Kidney epithelial cell (primary cell): ENCODE data around the gene PCA3. TPM values are rescaled to one million over a fixed set of nuclear protein-coding genes. Genes with fewer than 3 reads are reported as not detected.

Experiments used
- DNase-seq: peaks from one replicate; pipeline ENCODE4 v3.0.0-alpha.2; 2010; ENCODE audit warnings: low read depth
- H3K27me3 ChIP-seq: 2 replicates; pipeline ENCODE4 v1.6.0; 2011; ENCODE audit warnings: low read length; ENCODE audit not compliant: control insufficient read depth, insufficient read depth
- H3K36me3 ChIP-seq: 2 replicates; pipeline ENCODE4 v1.5.1; 2011; ENCODE audit warnings: low read length; ENCODE audit not compliant: control insufficient read depth, insufficient read depth
- H3K4me3 ChIP-seq: 2 replicates; pipeline ENCODE4 v1.5.1; 2011; ENCODE audit warnings: low read depth, mild to moderate bottlenecking, control low read depth, low read length
- total RNA-seq: library from RNA; depleted of rRNA; stranded (reverse); fragments of >200 nt; gene quantifications from 2 replicates; pipeline ENCODE4 v1.2.3, GENCODE V29; 2015
- TF ChIP-seq, protein P1 (sequence below): IDR thresholded peaks from 2 replicates; pipeline ENCODE4 v1.5.1; 2011; ENCODE audit warnings: mild to moderate bottlenecking, moderate library complexity, low read length, control low read depth, inconsistent platforms; ENCODE audit not compliant: insufficient read depth, poor library complexity, severe bottlenecking

PCA3 gene
- total RNA-seq, 1 donor from 2014 or later, result not detected

DNA sequence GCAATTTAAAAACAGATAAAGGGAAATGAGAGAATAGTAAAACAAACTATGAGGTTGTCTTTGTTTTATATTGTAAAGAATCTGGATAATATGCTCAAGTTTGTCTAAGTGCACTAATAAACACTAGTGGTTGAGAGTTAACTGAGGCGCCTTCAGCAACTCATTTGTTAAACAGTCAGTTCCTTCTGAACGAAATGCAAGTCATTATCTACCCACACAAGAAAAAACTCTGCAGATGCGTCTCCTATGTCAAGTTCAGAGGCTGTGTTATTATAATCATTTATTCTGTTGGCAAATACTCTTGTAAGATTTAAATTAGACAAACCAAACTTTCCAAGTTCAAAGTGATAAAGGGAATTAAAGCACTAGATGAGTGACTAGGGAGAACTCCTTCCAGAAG, 20.3 kb upstream of the PCA3 start:
- no peaks in the 10 kb centered on the region for H3K36me3 ChIP-seq
- DNase-seq, result no peak
- H3K4me3 ChIP-seq, result no peak overlapping the region
- TF ChIP-seq, protein P1, sequence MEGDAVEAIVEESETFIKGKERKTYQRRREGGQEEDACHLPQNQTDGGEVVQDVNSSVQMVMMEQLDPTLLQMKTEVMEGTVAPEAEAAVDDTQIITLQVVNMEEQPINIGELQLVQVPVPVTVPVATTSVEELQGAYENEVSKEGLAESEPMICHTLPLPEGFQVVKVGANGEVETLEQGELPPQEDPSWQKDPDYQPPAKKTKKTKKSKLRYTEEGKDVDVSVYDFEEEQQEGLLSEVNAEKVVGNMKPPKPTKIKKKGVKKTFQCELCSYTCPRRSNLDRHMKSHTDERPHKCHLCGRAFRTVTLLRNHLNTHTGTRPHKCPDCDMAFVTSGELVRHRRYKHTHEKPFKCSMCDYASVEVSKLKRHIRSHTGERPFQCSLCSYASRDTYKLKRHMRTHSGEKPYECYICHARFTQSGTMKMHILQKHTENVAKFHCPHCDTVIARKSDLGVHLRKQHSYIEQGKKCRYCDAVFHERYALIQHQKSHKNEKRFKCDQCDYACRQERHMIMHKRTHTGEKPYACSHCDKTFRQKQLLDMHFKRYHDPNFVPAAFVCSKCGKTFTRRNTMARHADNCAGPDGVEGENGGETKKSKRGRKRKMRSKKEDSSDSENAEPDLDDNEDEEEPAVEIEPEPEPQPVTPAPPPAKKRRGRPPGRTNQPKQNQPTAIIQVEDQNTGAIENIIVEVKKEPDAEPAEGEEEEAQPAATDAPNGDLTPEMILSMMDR, result no peak
- no peaks in the 10 kb centered on the region for H3K27me3 ChIP-seq

DNA sequence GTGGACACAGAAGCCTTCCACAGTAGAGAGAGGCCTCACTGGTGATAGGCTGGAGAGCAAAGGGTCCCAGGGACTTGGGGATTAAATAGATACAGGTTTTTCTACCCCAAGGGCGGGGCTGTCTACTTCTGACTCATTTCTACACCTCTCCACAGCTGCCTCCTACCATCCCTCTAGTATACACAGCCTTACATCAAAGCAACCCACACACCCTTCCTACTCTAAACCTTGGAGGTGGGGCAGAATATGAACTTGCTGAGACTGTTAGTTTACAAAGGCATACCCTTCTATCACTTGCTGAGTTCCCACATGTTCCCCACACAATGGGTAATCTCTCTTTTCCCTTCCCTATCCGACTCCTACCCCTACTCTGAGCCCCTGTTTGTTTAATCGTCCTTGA, 19.9 kb upstream of the PCA3 start:
- Histone ChIP-seq H3K27me3 (no peaks in the 10 kb centered on the region), H3K36me3 (no peaks in the 10 kb centered on the region), H3K4me3 (no peak overlapping the region)
- no peak for DNase-seq
- TF ChIP-seq, protein P1, result no peak

DNA sequence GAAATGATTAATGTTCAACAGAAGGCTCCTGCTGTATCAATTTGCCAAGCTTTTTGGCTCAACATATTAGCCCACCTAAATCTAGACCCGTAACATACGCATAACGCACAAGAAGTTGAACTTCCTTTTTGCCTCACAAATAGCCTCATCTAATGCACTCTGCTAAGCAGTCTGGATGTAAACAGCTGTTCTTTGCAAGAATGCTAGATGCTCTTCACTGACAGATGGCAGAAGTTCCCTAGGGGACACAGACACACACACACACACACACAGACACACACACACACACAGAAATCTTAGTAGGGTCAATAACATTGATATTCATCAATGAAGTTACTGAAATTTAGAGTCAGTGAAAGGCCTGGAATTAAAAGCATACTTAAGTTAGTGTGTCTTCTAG, 13.2 kb upstream of the PCA3 start:
- no peaks in the 10 kb centered on the region for H3K27me3 ChIP-seq
- H3K36me3 ChIP-seq, result no peaks in the 10 kb centered on the region
- TF ChIP-seq, protein P1, result no peak
- DNase-seq, result no peak
- H3K4me3 ChIP-seq, result no peak overlapping the region

GRCh38 chr9:76756268-76756640, 8.0 kb upstream of the PCA3 start:
- no peak for DNase-seq

GRCh38 chr9:76756941-76757673, 7.1 kb upstream of the PCA3 start:
- Histone ChIP-seq H3K27me3 (no peaks in the 10 kb centered on the region), H3K4me3 (no peak overlapping the region), H3K36me3 (no peaks in the 10 kb centered on the region)
- TF ChIP-seq, protein P1, result no peak
- no peak for DNase-seq

More at GRCh38 chr9:76756268-76756640, 8.0 kb upstream of the PCA3 start:
- no peak overlapping the region for H3K4me3 ChIP-seq
- TF ChIP-seq, protein P1, result peak; percentile 34
- no peaks in the 10 kb centered on the region for H3K36me3 ChIP-seq
- H3K27me3 ChIP-seq, result no peaks in the 10 kb centered on the region

DNA sequence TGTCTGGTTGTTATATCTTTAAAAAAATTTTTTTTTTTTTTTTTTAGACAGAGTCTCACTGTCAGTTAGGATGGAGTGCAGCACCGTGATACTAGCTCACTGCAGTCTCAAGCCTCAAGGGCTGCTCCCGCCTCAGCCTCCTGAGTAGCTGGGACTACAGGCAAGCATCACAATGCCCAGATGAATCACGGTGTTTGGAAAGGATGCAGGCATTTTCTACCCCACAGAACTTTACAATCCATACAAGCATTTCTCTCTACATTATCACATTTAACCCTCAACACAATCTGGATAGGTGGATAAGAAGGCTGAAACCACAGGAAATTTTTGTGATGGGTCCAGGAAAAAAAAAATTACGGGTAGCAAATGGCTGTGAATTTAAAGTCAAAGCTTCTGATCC, 5.8 kb upstream of the PCA3 start:
- TF ChIP-seq, protein P1, result no peak
- Histone ChIP-seq H3K27me3 (no peaks in the 10 kb centered on the region), H3K4me3 (no peak overlapping the region), H3K36me3 (no peaks in the 10 kb centered on the region)
- no peak for DNase-seq
